ENCODE measurements around the gene CD1C. TPM values are rescaled to one million over a fixed set of nuclear protein-coding genes. Genes with fewer than 3 reads are reported as not detected.

Gene CD1C
- total and polyA plus RNA-seq, 7 donors, result 0.99 to 9.9 (median 1.2) TPM; not detected in 2

Other genes starting within 250 kb of the CD1C start
- gene CD1D, start 109.0 kb upstream of the CD1C start, total RNA-seq, result 1 to 10 TPM; 1.1 to 3.0 (median 2.2) TPM
- gene CD1D, start 109.0 kb upstream of the CD1C start, polyA plus RNA-seq, result 1 to 10 TPM in 2 of 3 donors, under 1 TPM in 1; 0.60 to 5.9 (median 3.2) TPM
- not detected for gene CD1A, start 35.5 kb upstream of the CD1C start, total RNA-seq
- under 1 TPM in 1 of 3 donors, not detected in 2; 0.90 TPM for gene CD1A, start 35.5 kb upstream of the CD1C start, polyA plus RNA-seq
- not detected for gene CD1B, start 41.6 kb downstream of the CD1C start, total RNA-seq
- gene CD1B, start 41.6 kb downstream of the CD1C start, polyA plus RNA-seq, result under 1 TPM in 1 of 3 donors, not detected in 2; 0.12 TPM
- 1 to 10 TPM in 1 of 4 donors, under 1 TPM in 1, not detected in 2; 0.71 to 2.3 TPM for gene CD1E, start 64.0 kb downstream of the CD1C start, total RNA-seq
- under 1 TPM in 1 of 3 donors, not detected in 2; 0.50 TPM for gene CD1E, start 64.0 kb downstream of the CD1C start, polyA plus RNA-seq
- gene OR10T2, start 109.5 kb downstream of the CD1C start, total RNA-seq, result not detected
- not detected for gene OR10T2, start 109.5 kb downstream of the CD1C start, polyA plus RNA-seq
- not detected for gene OR10K2, start 136.3 kb downstream of the CD1C start, total RNA-seq
- not detected for gene OR10K2, start 136.3 kb downstream of the CD1C start, polyA plus RNA-seq
- gene OR10K1, start 171.9 kb downstream of the CD1C start, total RNA-seq, result not detected
- not detected for gene OR10K1, start 171.9 kb downstream of the CD1C start, polyA plus RNA-seq
- not detected for gene OR10R2, start 182.3 kb downstream of the CD1C start, total RNA-seq
- not detected for gene OR10R2, start 182.3 kb downstream of the CD1C start, polyA plus RNA-seq